Kidney tubule cell (primary cell): Measurements from ENCODE around the gene FIBP.

Source experiments
- DNase-seq: peaks from one replicate; pipeline ENCODE4 v3.0.0-alpha.2; 2018; ENCODE audit warnings: low spot score

The FIBP gene

GRCh38 chr11:65844231-65844872 lies 43.9 kb downstream of the FIBP start:
- no peak for DNase-seq

GRCh38 chr11:65843811-65844210 lies 44.5 kb downstream of the FIBP start:
- no peak for DNase-seq

- DNase-seq = no peak
These were observed 46.1 kb downstream of the FIBP start for GRCh38 chr11:65842144-65842543.

DNA sequence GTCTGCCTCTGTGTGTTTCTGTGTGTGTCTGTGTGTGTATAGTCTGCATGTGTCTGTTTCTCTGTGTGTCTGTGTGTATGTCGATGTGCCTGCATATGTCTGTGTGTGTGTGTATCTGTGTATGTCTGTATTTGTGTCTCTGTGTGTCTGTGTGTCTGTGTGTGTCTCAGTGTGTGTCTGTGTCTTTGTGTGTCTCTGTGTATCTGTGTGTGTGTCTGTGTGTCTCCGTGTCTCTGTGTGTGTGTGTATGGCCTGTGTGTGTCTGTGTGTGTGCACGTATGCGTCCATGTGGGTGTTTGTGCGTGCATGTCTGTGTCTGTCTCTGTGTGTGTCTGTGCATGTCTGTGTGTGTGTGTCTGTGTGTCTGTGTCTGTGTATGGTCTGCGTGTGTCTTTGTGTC lies 54.1 kb downstream of the FIBP start:
- DNase-seq = no peak
